ELR (cell line): ENCODE measurements around the gene ILK.

Experiments
- DNase-seq: peaks from one replicate; pipeline ENCODE4 v3.0.0-alpha.2; 2015; ENCODE audit warnings: low read depth

Gene ILK

GRCh38 chr11:6574816-6575715, 28.5 kb upstream of the ILK start:
- DNase-seq: no peak

- peak; percentile 6 for DNase-seq
These were observed 26.9 kb upstream of the ILK start for GRCh38 chr11:6576471-6577373.

GRCh38 chr11:6578134-6578533, 25.4 kb upstream of the ILK start:
- no peak for DNase-seq

GRCh38 chr11:6579681-6580080, 23.9 kb upstream of the ILK start:
- no peak for DNase-seq

GRCh38 chr11:6583584-6583983, 20.0 kb upstream of the ILK start:
- DNase-seq: no peak

GRCh38 chr11:6584528-6584927, 19.0 kb upstream of the ILK start:
- no peak for DNase-seq

GRCh38 chr11:6586434-6587359, 16.9 kb upstream of the ILK start:
- DNase-seq: no peak

- no peak for DNase-seq
These were observed 16.1 kb upstream of the ILK start for GRCh38 chr11:6587360-6587953.

- DNase-seq: no peak
These were observed 15.6 kb upstream of the ILK start for GRCh38 chr11:6588018-6588417.

- DNase-seq: no peak
These were observed 9.3 kb upstream of the ILK start for GRCh38 chr11:6594142-6594768.

GRCh38 chr11:6596239-6596877, 7.2 kb upstream of the ILK start:
- DNase-seq: no peak

- DNase-seq: no peak
These were observed 5.0 kb upstream of the ILK start for GRCh38 chr11:6598555-6598954.

GRCh38 chr11:6599449-6599848, 4.1 kb upstream of the ILK start:
- no peak for DNase-seq

GRCh38 chr11:6599881-6600390, 3.6 kb upstream of the ILK start:
- DNase-seq: no peak

- no peak for DNase-seq
These were observed 2.5 kb upstream of the ILK start for GRCh38 chr11:6601041-6601461.

- DNase-seq: no peak
These were observed 1.3 kb upstream of the ILK start for GRCh38 chr11:6602096-6602940.

- DNase-seq: peak; percentile 70
These were observed 580 bp downstream of the ILK start for GRCh38 chr11:6604081-6604626.

GRCh38 chr11:6604790-6605189, 1.2 kb downstream of the ILK start:
- DNase-seq: no peak
